BE2C (cell line): ENCODE results near the gene TRPV4.

Experiments
- DNase-seq: peaks from one replicate; pipeline ENCODE4 v3.0.0-alpha.2; 2020
- H3K27me3 ChIP-seq: fragments of 250-450 bp; sonication (Bioruptor Pico); 2 replicates; pipeline ENCODE4 v1.5.1; 2020; ENCODE audit warnings: mild to moderate bottlenecking
- H3K36me3 ChIP-seq: fragments of 250-450 bp; sonication (Bioruptor Pico); 2 replicates; pipeline ENCODE4 v1.5.1; 2020; ENCODE audit warnings: mild to moderate bottlenecking
- H3K4me1 ChIP-seq: fragments of 250-450 bp; sonication (Bioruptor Pico); 2 replicates; pipeline ENCODE4 v1.5.1; 2020
- H3K4me3 ChIP-seq: 2 replicates; pipeline ENCODE4 v1.5.1; 2011; ENCODE audit warnings: low read depth, low read length
- H3K9me3 ChIP-seq: fragments of 250-450 bp; sonication (Bioruptor Pico); 2 replicates; pipeline ENCODE4 v1.5.1; 2020
- CTCF ChIP-seq: IDR thresholded peaks from 2 replicates; pipeline ENCODE4 v1.5.1; 2012; ENCODE audit warnings: mild to moderate bottlenecking, low read depth, low read length

The TRPV4 gene

GRCh38 chr12:109820816-109821381 is 12.3 kb downstream of the TRPV4 start:
- H3K9me3 ChIP-seq, result no peaks in the 10 kb centered on the region
- H3K36me3 ChIP-seq, result no peaks in the 10 kb centered on the region
- H3K27me3 ChIP-seq, result peaks cover 3% of the 10 kb centered on the region; the same call in 1 of the 2 replicates
- no peaks in the 10 kb centered on the region for H3K4me1 ChIP-seq
- no peak for DNase-seq
- TF ChIP-seq CTCF, result no peak
- no peak overlapping the region for H3K4me3 ChIP-seq

- no peaks in the 10 kb centered on the region for H3K36me3 ChIP-seq
- no peak overlapping the region for H3K4me3 ChIP-seq
- TF ChIP-seq CTCF, result no peak
- no peak for DNase-seq
- no peaks in the 10 kb centered on the region for H3K9me3 ChIP-seq
- no peaks in the 10 kb centered on the region for H3K4me1 ChIP-seq
- peaks cover 3% of the 10 kb centered on the region; the same call in 1 of the 2 replicates for H3K27me3 ChIP-seq
Observed at GRCh38 chr12:109818905-109819500, 14.2 kb downstream of the TRPV4 start.

- Histone ChIP-seq H3K36me3 (no peaks in the 10 kb centered on the region), H3K27me3 (peaks cover 3% of the 10 kb centered on the region; the same call in 1 of the 2 replicates), H3K4me1 (no peaks in the 10 kb centered on the region), H3K4me3 (no peak overlapping the region), H3K9me3 (no peaks in the 10 kb centered on the region)
- DNase-seq, result no peak
- no peak for TF ChIP-seq CTCF
Observed at GRCh38 chr12:109818253-109818652, 14.9 kb downstream of the TRPV4 start.

GRCh38 chr12:109817627-109818231 is 15.5 kb downstream of the TRPV4 start:
- no peak for DNase-seq

GRCh38 chr12:109816870-109817269 is 16.3 kb downstream of the TRPV4 start:
- TF ChIP-seq CTCF, result no peak
- H3K27me3 ChIP-seq, result peaks cover 3% of the 10 kb centered on the region; the same call in 1 of the 2 replicates

More at GRCh38 chr12:109817627-109818231, 15.5 kb downstream of the TRPV4 start:
- Histone ChIP-seq H3K4me1 (no peaks in the 10 kb centered on the region), H3K9me3 (no peaks in the 10 kb centered on the region), H3K27me3 (peaks cover 3% of the 10 kb centered on the region; the same call in 1 of the 2 replicates), H3K4me3 (no peak overlapping the region), H3K36me3 (no peaks in the 10 kb centered on the region)
- TF ChIP-seq CTCF, result no peak

More at GRCh38 chr12:109816870-109817269, 16.3 kb downstream of the TRPV4 start:
- no peak for DNase-seq
- no peaks in the 10 kb centered on the region for H3K36me3 ChIP-seq
- H3K9me3 ChIP-seq, result no peaks in the 10 kb centered on the region
- no peaks in the 10 kb centered on the region for H3K4me1 ChIP-seq
- no peak overlapping the region for H3K4me3 ChIP-seq
